Measurements from ENCODE around the gene CEP131.

Gene CEP131

DNA sequence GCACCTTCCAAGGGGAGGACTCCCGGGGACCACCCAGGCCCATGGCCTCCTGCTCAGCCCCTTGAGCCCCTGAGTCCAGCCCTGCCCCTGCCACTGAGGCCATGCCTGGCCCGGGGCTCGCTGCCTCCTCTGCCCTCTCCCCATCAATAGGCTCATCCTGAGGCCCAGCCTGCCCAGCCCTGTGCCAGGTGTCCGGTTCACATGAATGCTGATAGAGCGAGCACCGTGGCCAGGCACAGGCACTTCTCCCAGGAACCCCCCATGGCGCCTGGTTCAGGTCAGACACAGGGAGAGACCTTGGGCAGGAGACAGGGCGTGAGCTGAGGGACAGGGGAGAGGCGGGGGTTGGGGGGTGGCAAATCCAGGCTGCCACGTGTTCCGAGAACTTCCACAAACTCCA is 60.3 kb downstream of the CEP131 start:
- Histone ChIP-seq H3K4me3 (replicated peaks; ENCODE audit: low read depth, low read length) (no peak overlapping the region), H3K27me3 (replicated peaks; ENCODE audit: control insufficient read depth, insufficient read depth, low read length) (peaks cover 1% of the 10 kb centered on the region; the same call in 1 of the 2 replicates), H3K36me3 (ENCODE audit: control insufficient read depth, insufficient read depth, low read length) (no peaks in the 10 kb centered on the region)
- DNase-seq (ENCODE audit: extremely low read depth, insufficient read length): no peak
- TF ChIP-seq, protein P1, sequence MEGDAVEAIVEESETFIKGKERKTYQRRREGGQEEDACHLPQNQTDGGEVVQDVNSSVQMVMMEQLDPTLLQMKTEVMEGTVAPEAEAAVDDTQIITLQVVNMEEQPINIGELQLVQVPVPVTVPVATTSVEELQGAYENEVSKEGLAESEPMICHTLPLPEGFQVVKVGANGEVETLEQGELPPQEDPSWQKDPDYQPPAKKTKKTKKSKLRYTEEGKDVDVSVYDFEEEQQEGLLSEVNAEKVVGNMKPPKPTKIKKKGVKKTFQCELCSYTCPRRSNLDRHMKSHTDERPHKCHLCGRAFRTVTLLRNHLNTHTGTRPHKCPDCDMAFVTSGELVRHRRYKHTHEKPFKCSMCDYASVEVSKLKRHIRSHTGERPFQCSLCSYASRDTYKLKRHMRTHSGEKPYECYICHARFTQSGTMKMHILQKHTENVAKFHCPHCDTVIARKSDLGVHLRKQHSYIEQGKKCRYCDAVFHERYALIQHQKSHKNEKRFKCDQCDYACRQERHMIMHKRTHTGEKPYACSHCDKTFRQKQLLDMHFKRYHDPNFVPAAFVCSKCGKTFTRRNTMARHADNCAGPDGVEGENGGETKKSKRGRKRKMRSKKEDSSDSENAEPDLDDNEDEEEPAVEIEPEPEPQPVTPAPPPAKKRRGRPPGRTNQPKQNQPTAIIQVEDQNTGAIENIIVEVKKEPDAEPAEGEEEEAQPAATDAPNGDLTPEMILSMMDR (IDR thresholded peaks at IDR 0.05; ENCODE audit: insufficient read depth, low read length, poor library complexity, severe bottlenecking): no peak

DNA sequence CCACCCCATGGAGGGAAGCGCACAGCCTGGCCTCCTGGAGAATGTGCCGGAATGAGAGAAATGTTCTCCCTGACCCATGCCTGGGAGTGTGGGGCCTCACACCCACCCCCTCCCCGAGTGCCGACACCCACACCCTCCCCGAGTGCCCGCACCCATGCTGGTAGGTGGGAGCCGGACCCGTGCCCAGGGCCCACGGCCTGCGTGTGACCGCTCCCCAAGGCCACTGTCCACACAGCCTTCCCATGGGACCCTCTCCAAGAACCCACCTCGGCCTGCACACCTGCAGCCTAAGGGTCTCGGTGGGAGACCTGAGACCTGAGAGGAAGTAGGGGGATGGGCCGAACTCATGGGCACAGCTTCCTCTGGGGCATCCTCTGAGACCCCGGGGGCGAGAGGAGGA is 60.8 kb downstream of the CEP131 start:
- TF ChIP-seq, protein P1 (IDR thresholded peaks at IDR 0.05; ENCODE audit: insufficient read depth, low read length, poor library complexity, severe bottlenecking): no peak
- no peak overlapping the region for H3K4me3 ChIP-seq (replicated peaks; ENCODE audit: low read depth, low read length)

DNA sequence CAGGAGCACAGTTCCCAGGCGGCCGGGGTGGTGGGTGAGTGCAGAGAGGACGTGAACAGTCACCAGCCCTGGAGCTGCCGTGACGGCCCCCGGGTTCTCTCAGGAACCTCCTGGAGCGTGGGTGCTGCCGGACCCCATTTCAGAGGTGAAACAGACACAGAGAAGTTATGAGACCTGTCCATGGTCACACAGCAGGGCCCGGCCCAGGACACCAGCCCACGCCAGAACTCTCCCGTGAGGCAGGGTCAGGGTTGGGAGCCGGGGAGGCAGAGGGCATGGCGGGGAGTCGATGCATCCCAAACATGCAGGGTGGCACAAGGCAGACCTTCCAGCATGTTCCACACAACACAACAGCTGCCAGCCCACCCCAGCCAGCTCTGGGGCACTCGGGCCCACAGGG is 61.2 kb downstream of the CEP131 start:
- TF ChIP-seq, protein P1 (IDR thresholded peaks at IDR 0.05; ENCODE audit: insufficient read depth, low read length, poor library complexity, severe bottlenecking): no peak
- no peak overlapping the region for H3K4me3 ChIP-seq (replicated peaks; ENCODE audit: low read depth, low read length)
- peaks cover 1% of the 10 kb centered on the region; the same call in 1 of the 2 replicates for H3K27me3 ChIP-seq (replicated peaks; ENCODE audit: control insufficient read depth, insufficient read depth, low read length)
- no peak for DNase-seq (ENCODE audit: extremely low read depth, insufficient read length)
- no peaks in the 10 kb centered on the region for H3K36me3 ChIP-seq (ENCODE audit: control insufficient read depth, insufficient read depth, low read length)

More for the DNA sequence above, 60.8 kb downstream of the CEP131 start:
- Histone ChIP-seq H3K27me3 (replicated peaks; ENCODE audit: control insufficient read depth, insufficient read depth, low read length) (peaks cover 1% of the 10 kb centered on the region; the same call in 1 of the 2 replicates), H3K36me3 (ENCODE audit: control insufficient read depth, insufficient read depth, low read length) (no peaks in the 10 kb centered on the region)
- DNase-seq (ENCODE audit: extremely low read depth, insufficient read length): no peak

DNA sequence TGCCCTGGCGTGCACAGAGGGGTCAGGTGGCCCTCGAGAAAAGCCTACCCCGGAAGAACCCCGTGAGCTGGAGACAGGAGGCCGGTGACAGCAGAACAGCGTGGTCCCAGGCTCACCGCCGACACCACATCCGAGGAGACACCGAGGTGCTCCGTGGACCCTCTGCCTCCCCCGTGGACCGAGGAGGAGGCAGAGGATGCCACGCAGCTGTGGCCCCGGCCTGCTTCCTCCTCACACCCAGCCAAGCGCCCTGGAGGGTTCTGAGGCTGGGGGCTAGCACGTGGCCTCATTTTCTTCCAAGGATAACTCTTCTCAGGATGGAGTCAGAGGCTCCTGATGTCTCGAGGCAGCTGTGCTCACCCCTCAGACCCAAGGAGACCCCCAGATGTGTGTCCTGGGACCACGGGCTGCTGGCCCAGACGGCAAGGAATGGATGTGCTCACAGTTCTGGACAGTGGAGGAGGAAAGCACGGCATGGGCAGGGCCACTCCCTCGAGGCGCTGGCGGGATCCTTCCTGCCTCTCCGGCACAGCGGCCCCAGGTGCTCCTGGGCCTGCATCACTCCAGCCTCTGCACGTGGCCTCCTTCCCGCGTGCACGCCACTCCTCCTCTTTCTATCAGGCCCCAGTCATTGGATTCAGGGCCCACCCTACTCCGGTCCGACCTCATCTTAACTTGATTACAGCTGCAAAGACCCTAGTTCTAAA is 61.9 kb downstream of the CEP131 start:
- no peaks in the 10 kb centered on the region for H3K36me3 ChIP-seq (ENCODE audit: control insufficient read depth, insufficient read depth, low read length)
- H3K4me3 ChIP-seq (replicated peaks; ENCODE audit: low read depth, low read length): no peak overlapping the region
- peaks cover 1% of the 10 kb centered on the region; the same call in 1 of the 2 replicates for H3K27me3 ChIP-seq (replicated peaks; ENCODE audit: control insufficient read depth, insufficient read depth, low read length)
- DNase-seq (ENCODE audit: extremely low read depth, insufficient read length): no peak
- TF ChIP-seq, protein P1 (IDR thresholded peaks at IDR 0.05; ENCODE audit: insufficient read depth, low read length, poor library complexity, severe bottlenecking): no peak

DNA sequence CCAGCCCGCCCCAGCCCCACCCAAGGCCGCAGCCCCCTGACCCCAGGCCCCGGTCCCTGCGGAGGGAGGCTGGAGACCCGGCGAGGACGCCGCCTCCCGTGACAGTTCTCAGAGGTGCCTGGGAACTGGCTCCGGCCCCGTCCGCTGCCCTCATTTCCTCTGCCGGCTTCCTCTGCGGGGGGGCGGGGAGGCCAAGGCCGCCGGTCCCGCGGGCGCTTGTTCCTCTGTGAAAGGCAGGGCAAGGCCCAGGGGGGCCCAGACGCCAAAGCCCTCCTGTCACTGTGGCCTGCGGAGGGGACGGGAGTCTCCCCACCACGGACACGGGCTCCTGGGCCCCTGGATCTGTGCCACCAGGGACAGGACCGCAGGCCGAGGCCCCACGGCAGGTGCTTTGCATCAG is 62.5 kb downstream of the CEP131 start:
- no peak overlapping the region for H3K4me3 ChIP-seq (replicated peaks; ENCODE audit: low read depth, low read length)
- H3K36me3 ChIP-seq (ENCODE audit: control insufficient read depth, insufficient read depth, low read length): no peaks in the 10 kb centered on the region
- DNase-seq (ENCODE audit: extremely low read depth, insufficient read length): no peak
- peaks cover 1% of the 10 kb centered on the region; the same call in 1 of the 2 replicates for H3K27me3 ChIP-seq (replicated peaks; ENCODE audit: control insufficient read depth, insufficient read depth, low read length)
- TF ChIP-seq, protein P1 (IDR thresholded peaks at IDR 0.05; ENCODE audit: insufficient read depth, low read length, poor library complexity, severe bottlenecking): no peak

All from GM06990 (cell line).